Trophoblast cell (in vitro differentiated cells and primary cell): ENCODE measurements around the gene FAN1. TPM values are rescaled to one million over a fixed set of nuclear protein-coding genes. Genes with fewer than 3 reads are reported as not detected.

Experiments used
- DNase-seq, 2 donors: peaks; one replicate each; pipeline ENCODE4 v3.0.0-alpha.2; 2016
- H2AFZ ChIP-seq: 2 replicates; pipeline ENCODE4 v1.6.1; 2013; ENCODE audit warnings: low read length, moderate library complexity, mild to moderate bottlenecking; ENCODE audit not compliant: insufficient read depth, poor library complexity
- H2AK5ac ChIP-seq: 2 replicates; pipeline ENCODE4 v1.6.1; 2013; ENCODE audit warnings: mild to moderate bottlenecking, low read length
- H2BK120ac ChIP-seq: 2 replicates; pipeline ENCODE4 v1.6.1; 2013; ENCODE audit warnings: low read length, mild to moderate bottlenecking, moderate library complexity; ENCODE audit not compliant: insufficient read depth, poor library complexity
- H2BK12ac ChIP-seq: 2 replicates; pipeline ENCODE4 v1.6.1; 2013; ENCODE audit warnings: mild to moderate bottlenecking, low read length, moderate library complexity
- H2BK5ac ChIP-seq: 2 replicates; pipeline ENCODE4 v1.6.1; 2013; ENCODE audit warnings: low read length, low read depth, moderate library complexity, mild to moderate bottlenecking; ENCODE audit not compliant: poor library complexity
- H3K14ac ChIP-seq: 2 replicates; pipeline ENCODE4 v1.6.1; 2013; ENCODE audit warnings: mild to moderate bottlenecking, low read length
- H3K18ac ChIP-seq: 2 replicates; pipeline ENCODE4 v1.6.1; 2013; ENCODE audit warnings: mild to moderate bottlenecking, low read length
- H3K23ac ChIP-seq: 2 replicates; pipeline ENCODE4 v1.6.1; 2013; ENCODE audit warnings: low read length
- H3K27ac ChIP-seq: 2 replicates; pipeline ENCODE4 v1.5.1; 2013; ENCODE audit warnings: low read depth, mild to moderate bottlenecking, inconsistent platforms, low read length, moderate library complexity
- H3K27me3 ChIP-seq: 2 replicates; pipeline ENCODE4 v1.6.1; 2013; ENCODE audit warnings: inconsistent platforms, mild to moderate bottlenecking, low read length, moderate library complexity; ENCODE audit not compliant: insufficient read depth
- H3K36me3 ChIP-seq, 2 experiments: 1 replicate in 1 of 2; 2 replicates in 1 of 2; pipeline ENCODE4 v1.6.1; 2013; ENCODE audit warnings: low read length in 2 of 2, mild to moderate bottlenecking in 2 of 2, moderate library complexity in 1 of 2; ENCODE audit not compliant: insufficient read depth in 2 of 2, control insufficient read depth in 1 of 2
- H3K4ac ChIP-seq: 2 replicates; pipeline ENCODE4 v1.6.1; 2013; ENCODE audit warnings: low read depth, mild to moderate bottlenecking, low read length, moderate library complexity
- H3K4me1 ChIP-seq, 2 experiments: 1 replicate in 1 of 2; 2 replicates in 1 of 2; pipeline ENCODE4 v1.6.1; 2013; ENCODE audit warnings: low read length in 2 of 2, mild to moderate bottlenecking in 2 of 2, moderate library complexity in 1 of 2; ENCODE audit not compliant: insufficient read depth in 2 of 2, control insufficient read depth in 1 of 2
- H3K4me2 ChIP-seq: 2 replicates; pipeline ENCODE4 v1.6.1; 2013; ENCODE audit warnings: inconsistent platforms, mild to moderate bottlenecking, low read length, moderate library complexity
- H3K4me3 ChIP-seq: 2 replicates; pipeline ENCODE4 v1.5.1; 2013; ENCODE audit warnings: mild to moderate bottlenecking, low read depth, low read length, inconsistent platforms
- H3K79me1 ChIP-seq: one replicate; pipeline ENCODE4 v1.6.1; 2013; ENCODE audit warnings: low read length
- H3K79me2 ChIP-seq: 2 replicates; pipeline ENCODE4 v1.6.1; 2013; ENCODE audit warnings: low read length, mild to moderate bottlenecking; ENCODE audit not compliant: control insufficient read depth, insufficient read depth, poor library complexity
- H3K9ac ChIP-seq: 2 replicates; pipeline ENCODE4 v1.6.1; 2013; ENCODE audit warnings: mild to moderate bottlenecking, low read length
- H3K9me3 ChIP-seq: 2 replicates; pipeline ENCODE4 v1.6.1; 2013; ENCODE audit warnings: low read depth, mild to moderate bottlenecking, control low read depth, inconsistent platforms, low read length; ENCODE audit not compliant: insufficient read depth
- H4K12ac ChIP-seq: 2 replicates; pipeline ENCODE4 v1.6.1; 2013; ENCODE audit warnings: low read depth, mild to moderate bottlenecking, low read length, moderate library complexity
- H4K8ac ChIP-seq: 2 replicates; pipeline ENCODE4 v1.6.1; 2013; ENCODE audit warnings: low read depth, mild to moderate bottlenecking, low read length, moderate library complexity
- H4K91ac ChIP-seq: one replicate; pipeline ENCODE4 v1.6.1; 2013; ENCODE audit warnings: low read depth, mild to moderate bottlenecking, low read length, moderate library complexity
- WGBS: extraction: QIAGEN DNeasy Blood & Tissue Kit; methylation state at CpG from one replicate; pipeline ENCODE4 v1.1.7; 2013; ENCODE audit warnings: missing lambda C conversion rate; ENCODE audit not compliant: insufficient read length, insufficient coverage; ENCODE audit errors: extremely low coverage; 5-methylcytosine and 5-hydroxymethylcytosine counted together
- polyA plus RNA-seq: library from polyadenylated mRNA; stranded (reverse); fragments of 200-250 nt; gene quantifications from 2 replicates; pipeline ENCODE4 v1.2.3, GENCODE V29; 2013

The FAN1 gene
- polyA plus RNA-seq, result 6.9 and 7.8 TPM in 2 replicates

DNA sequence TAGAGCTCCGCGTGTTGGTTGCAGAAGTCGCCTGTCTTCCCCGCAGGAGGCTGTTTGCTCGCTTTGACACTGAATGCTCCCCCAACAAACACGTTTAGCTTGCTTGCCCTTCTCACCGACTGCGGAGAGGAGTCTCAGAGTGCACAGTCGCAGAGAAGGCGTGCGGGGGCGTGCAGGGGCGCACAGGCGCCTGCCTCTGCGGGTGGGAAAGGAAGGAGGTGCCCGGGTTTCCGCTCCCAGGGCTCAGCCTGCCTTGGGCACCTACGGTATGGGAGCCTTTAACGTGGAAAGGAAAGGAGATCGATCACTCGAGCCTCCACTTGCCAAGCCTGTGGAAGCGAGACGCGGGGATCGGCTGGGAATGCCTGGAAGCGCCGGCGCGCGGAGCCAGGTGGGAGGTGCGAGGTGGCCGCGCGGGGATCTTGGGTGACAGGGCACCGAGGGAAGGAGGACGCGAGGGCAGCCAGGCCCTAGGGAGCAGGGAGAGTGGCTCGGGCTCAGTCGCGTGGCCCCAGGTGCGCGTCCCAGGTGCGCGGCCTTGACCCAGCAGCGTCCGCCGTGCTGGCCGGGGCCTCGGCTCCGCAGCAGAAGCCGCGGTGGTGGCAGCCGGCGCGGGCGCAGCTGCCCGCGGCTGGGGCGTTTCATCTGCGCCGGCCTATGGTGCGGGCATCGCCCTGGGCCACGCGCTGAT is at the start of gene FAN1:
TSS of gene FAN1 (plus strand) at position 419 of the 691 bp plus-strand sequence. CDS start 749 bp downstream, outside the sequence.
- H2AK5ac ChIP-seq, result no peak within 1 kb of the TSS
- WGBS, result no CpG with 5 or more reads among the region's 65 CpGs

DNA sequence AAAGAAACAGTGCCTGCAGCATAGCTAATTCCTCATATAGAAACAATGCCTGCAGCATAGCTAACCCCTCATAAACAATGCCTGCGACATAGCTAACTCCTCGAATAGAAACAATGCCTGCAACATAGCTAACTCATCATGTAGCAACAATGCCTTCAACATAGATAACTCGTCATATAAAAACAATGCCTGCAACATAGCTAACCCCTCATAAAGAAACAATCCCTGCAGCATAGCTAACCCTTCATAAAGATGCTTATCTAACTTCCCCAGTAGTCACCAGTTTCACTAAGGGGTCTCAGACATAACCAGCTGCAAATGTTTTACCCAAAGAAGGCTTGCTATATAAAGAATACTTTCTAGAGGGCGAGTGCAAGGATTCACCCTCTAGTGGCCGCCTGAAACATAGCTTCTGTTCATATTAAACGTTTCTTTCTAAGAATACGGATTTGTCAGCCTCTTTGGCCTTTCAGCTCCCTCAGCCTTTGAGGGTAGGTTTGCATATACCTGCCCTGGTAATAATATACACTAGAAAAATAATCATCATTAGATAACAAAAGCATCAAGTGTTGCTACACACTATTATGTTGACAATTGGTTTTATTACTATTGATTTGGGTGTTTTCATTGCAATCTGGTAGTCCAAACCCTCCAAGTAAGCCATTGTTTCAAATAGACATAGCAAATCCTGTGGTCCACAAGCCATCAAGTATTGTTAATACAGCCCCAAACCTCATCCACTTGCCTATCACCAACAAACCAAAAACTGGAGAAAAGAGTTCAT is 44.4 kb upstream of the FAN1 start:
- WGBS, result no CpG with 5 or more reads among the region's 7 CpGs
- Histone ChIP-seq H3K14ac (no peak overlapping the region), H3K9me3 (peaks cover 2% of the 10 kb centered on the region), H3K36me3 (no peaks in the 10 kb centered on the region), H3K27ac (no peak overlapping the region), H4K8ac (no peak overlapping the region), H3K9ac (no peak overlapping the region), H2AK5ac (no peak overlapping the region), H3K79me1 (no peaks in the 10 kb centered on the region), H2AFZ (no peak overlapping the region), H2BK120ac (no peak overlapping the region), H3K27me3 (no peaks in the 10 kb centered on the region), H3K4me3 (no peak overlapping the region), H3K4me2 (no peak overlapping the region), H4K91ac (no peak overlapping the region), H3K79me2 (no peaks in the 10 kb centered on the region), H3K23ac (no peak overlapping the region), H3K18ac (no peak overlapping the region), H2BK5ac (no peak overlapping the region), H2BK12ac (no peak overlapping the region), H3K4ac (no peak overlapping the region), H4K12ac (no peak overlapping the region), H3K4me1 (no peaks in the 10 kb centered on the region)
- DNase-seq, result peak; percentile 87 to 96

More for the DNA sequence above, at the start of gene FAN1:
- Histone ChIP-seq H3K23ac (no peak within 1 kb of the TSS), H3K79me2 (peaks cover 5% of the 10 kb centered on the region), H3K36me3 (no peaks in the 10 kb centered on the region), H3K4me2 (peak within 1 kb of the TSS; percentile 75), H3K9me3 (no peaks in the 10 kb centered on the region), H3K27me3 (no peaks in the 10 kb centered on the region), H3K4me3 (peak within 1 kb of the TSS; percentile 91), H2BK120ac (peak within 1 kb of the TSS; percentile 50), H3K18ac (peak within 1 kb of the TSS; percentile 79), H3K4me1 (no peaks in the 10 kb centered on the region), H2AFZ (peak within 1 kb of the TSS; percentile 98), H2BK5ac (peak within 1 kb of the TSS; percentile 78), H2BK12ac (no peak within 1 kb of the TSS), H3K14ac (peak within 1 kb of the TSS; percentile 83), H3K4ac (peak within 1 kb of the TSS; percentile 65), H4K8ac (peak within 1 kb of the TSS; percentile 94), H3K79me1 (peaks cover 6% of the 10 kb centered on the region), H3K9ac (peak within 1 kb of the TSS; percentile 71), H4K12ac (peak within 1 kb of the TSS; percentile 97), H3K27ac (peak within 1 kb of the TSS; percentile 59), H4K91ac (peak within 1 kb of the TSS; percentile 79)
- peak; percentile 77 to 86 for DNase-seq

DNA sequence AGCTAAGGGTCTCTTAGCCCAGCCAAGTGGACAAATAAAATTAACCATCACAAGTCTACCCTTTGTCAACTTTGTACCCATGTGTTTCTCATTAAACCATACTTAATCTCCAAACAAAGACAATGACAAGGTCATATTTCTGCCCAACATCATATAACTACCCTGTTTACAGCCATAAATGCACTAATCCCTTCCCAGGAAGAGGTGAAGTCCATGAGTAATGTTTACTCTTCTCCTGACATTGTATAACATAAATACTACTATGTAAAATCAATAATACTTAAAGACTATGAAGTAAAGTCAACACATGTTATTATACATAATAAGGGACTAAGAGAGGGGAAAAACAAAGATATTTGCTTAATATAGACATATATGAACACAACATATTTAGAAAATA is 38.5 kb upstream of the FAN1 start:
- no peak overlapping the region for H3K4me3 ChIP-seq
- H3K27ac ChIP-seq, result no peak overlapping the region
- no peaks in the 10 kb centered on the region for H3K36me3 ChIP-seq
- H2AK5ac ChIP-seq, result no peak overlapping the region
- no peak overlapping the region for H2BK5ac ChIP-seq
- no peak overlapping the region for H3K18ac ChIP-seq
- H3K23ac ChIP-seq, result no peak overlapping the region
- no peaks in the 10 kb centered on the region for H3K27me3 ChIP-seq
- no peak overlapping the region for H4K12ac ChIP-seq
- no peaks in the 10 kb centered on the region for H3K79me2 ChIP-seq
- H4K91ac ChIP-seq, result no peak overlapping the region
- H2BK120ac ChIP-seq, result no peak overlapping the region
- no peak overlapping the region for H4K8ac ChIP-seq
- no peaks in the 10 kb centered on the region for H3K4me1 ChIP-seq
- no peaks in the 10 kb centered on the region for H3K79me1 ChIP-seq
- H3K14ac ChIP-seq, result no peak overlapping the region
- no peak overlapping the region for H3K4me2 ChIP-seq
- no peak for DNase-seq
- H3K9ac ChIP-seq, result no peak overlapping the region
- H3K4ac ChIP-seq, result no peak overlapping the region
- no peak overlapping the region for H2AFZ ChIP-seq
- H2BK12ac ChIP-seq, result no peak overlapping the region
- no peaks in the 10 kb centered on the region for H3K9me3 ChIP-seq

DNA sequence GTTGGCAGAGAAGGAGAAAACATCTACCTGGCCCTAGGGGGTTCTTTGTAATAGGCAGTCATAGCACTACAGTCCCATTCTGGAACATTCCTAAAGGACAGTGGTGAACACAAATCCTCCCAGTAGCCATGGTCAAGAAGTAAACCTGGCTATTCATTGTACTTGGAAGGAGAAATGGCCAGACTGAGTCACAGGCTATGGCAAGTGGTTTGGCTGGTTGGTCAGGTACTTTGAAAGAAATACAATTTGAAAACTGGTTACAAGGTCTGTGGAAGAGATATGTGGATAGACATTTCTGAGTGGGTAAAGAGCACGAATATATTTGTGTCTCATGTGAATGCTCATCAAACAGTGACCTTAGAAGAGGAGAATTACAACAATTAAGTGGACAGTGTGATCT is 33.0 kb upstream of the FAN1 start:
- Histone ChIP-seq H3K27ac (no peak overlapping the region), H4K91ac (no peak overlapping the region), H2AK5ac (no peak overlapping the region), H2AFZ (no peak overlapping the region), H3K4me3 (no peak overlapping the region), H4K8ac (no peak overlapping the region), H3K79me1 (no peaks in the 10 kb centered on the region), H2BK120ac (no peak overlapping the region), H3K79me2 (no peaks in the 10 kb centered on the region), H3K9ac (no peak overlapping the region), H3K14ac (no peak overlapping the region), H3K23ac (no peak overlapping the region), H3K18ac (no peak overlapping the region), H3K27me3 (no peaks in the 10 kb centered on the region), H3K4me1 (peaks cover 0 to 3% of the 10 kb centered on the region in 2 experiments), H3K4me2 (no peak overlapping the region), H2BK5ac (no peak overlapping the region), H3K4ac (no peak overlapping the region), H3K36me3 (no peaks in the 10 kb centered on the region), H4K12ac (no peak overlapping the region), H3K9me3 (no peaks in the 10 kb centered on the region), H2BK12ac (no peak overlapping the region)
- WGBS, result no CpG with 5 or more reads among the region's 1 CpG
- peak; percentile 77 to 92 for DNase-seq
